SK-N-SH (cell line): Measurements from ENCODE around the gene HECTD4.

Experiments used
- CHD2 ChIP-seq: fragments of 150-350 bp; IDR thresholded peaks from 2 replicates; pipeline ENCODE4 v1.6.1; 2018; ENCODE audit warnings: low read length; ENCODE audit not compliant: partially characterized antibody
- CTCF ChIP-seq: fragments of 200-600 bp; sonication (generic); IDR thresholded peaks from 2 replicates; pipeline ENCODE4 v1.6.1; 2017; ENCODE audit warnings: antibody characterized with exemption, mild to moderate bottlenecking, moderate library complexity
- EP300 ChIP-seq, 2 experiments: IDR thresholded peaks; 2 replicates each; pipeline versions ENCODE4 v1.4.0 to v1.6.1; 2012; ENCODE audit warnings: borderline replicate concordance in 1 of 2, low read depth in 1 of 2, low read length in 1 of 2
- EZH2phosphoT487 ChIP-seq: fragments of 200-600 bp; sonication (generic); IDR thresholded peaks from 2 replicates; pipeline ENCODE4 v1.6.1; 2017; ENCODE audit warnings: low read depth, mixed run types, mild to moderate bottlenecking, antibody characterized with exemption, moderate library complexity, borderline replicate concordance
- FOSL2 ChIP-seq: IDR thresholded peaks from 2 replicates; pipeline ENCODE4 v1.4.0; 2012; ENCODE audit warnings: low read depth, mild to moderate bottlenecking, moderate library complexity, borderline replicate concordance
- FOXJ3 ChIP-seq: sonication (generic); formaldehyde crosslinking; IDR thresholded peaks from 2 replicates; pipeline ENCODE4 v1.5.1; 2020; ENCODE audit warnings: mild to moderate bottlenecking, missing genetic modification reagents
- POLR2AphosphoS5 ChIP-seq: IDR thresholded peaks from 2 replicates; pipeline ENCODE4 v1.6.1; 2012; ENCODE audit warnings: low read depth, low read length
- RAD21 ChIP-seq: IDR thresholded peaks from 2 replicates; pipeline ENCODE4 v1.6.1; 2012; ENCODE audit warnings: mild to moderate bottlenecking, low read length
- RCOR1 ChIP-seq: fragments of 150-350 bp; IDR thresholded peaks from 2 replicates; pipeline ENCODE4 v1.6.1; 2017; ENCODE audit warnings: antibody characterized with exemption, low read length
- RFX5 ChIP-seq: IDR thresholded peaks from 2 replicates; pipeline ENCODE4 v1.6.1; 2012; ENCODE audit warnings: mild to moderate bottlenecking, improper control_type of control experiment, low read length
- TAF1 ChIP-seq: IDR thresholded peaks from 2 replicates; pipeline ENCODE4 v1.6.1; 2012; ENCODE audit warnings: low read depth, mild to moderate bottlenecking, low read length, moderate library complexity, borderline replicate concordance
- USF1 ChIP-seq: IDR thresholded peaks from 2 replicates; pipeline ENCODE4 v1.4.0; 2012; ENCODE audit warnings: low read depth, borderline replicate concordance
- YY1 ChIP-seq: IDR thresholded peaks from 2 replicates; pipeline ENCODE4 v1.4.0; 2012; ENCODE audit warnings: low read depth, mild to moderate bottlenecking

- TF ChIP-seq CTCF = no peak
- TF ChIP-seq FOSL2 = no peak
- TF ChIP-seq RFX5 = no peak
- no peak for TF ChIP-seq RCOR1
- TF ChIP-seq TAF1 = no peak
- no peak for TF ChIP-seq EP300 (IDR thresholded peaks at IDR 0.05; ENCODE audit: borderline replicate concordance in 1 of 2, low read depth in 1 of 2, low read length in 1 of 2)
- TF ChIP-seq RAD21 = no peak
- no peak for TF ChIP-seq YY1
- TF ChIP-seq FOXJ3 (CRISPR knock-in tag) = no peak
- no peak for TF ChIP-seq USF1
- TF ChIP-seq CHD2 = no peak
- no peak for TF ChIP-seq POLR2AphosphoS5
- TF ChIP-seq EZH2phosphoT487 = no peak
Observed at GRCh38 chr12:112140728-112141127, 241.5 kb downstream of the HECTD4 start.
